Measurements from ENCODE around the gene ETS1.

ETS1 gene

DNA sequence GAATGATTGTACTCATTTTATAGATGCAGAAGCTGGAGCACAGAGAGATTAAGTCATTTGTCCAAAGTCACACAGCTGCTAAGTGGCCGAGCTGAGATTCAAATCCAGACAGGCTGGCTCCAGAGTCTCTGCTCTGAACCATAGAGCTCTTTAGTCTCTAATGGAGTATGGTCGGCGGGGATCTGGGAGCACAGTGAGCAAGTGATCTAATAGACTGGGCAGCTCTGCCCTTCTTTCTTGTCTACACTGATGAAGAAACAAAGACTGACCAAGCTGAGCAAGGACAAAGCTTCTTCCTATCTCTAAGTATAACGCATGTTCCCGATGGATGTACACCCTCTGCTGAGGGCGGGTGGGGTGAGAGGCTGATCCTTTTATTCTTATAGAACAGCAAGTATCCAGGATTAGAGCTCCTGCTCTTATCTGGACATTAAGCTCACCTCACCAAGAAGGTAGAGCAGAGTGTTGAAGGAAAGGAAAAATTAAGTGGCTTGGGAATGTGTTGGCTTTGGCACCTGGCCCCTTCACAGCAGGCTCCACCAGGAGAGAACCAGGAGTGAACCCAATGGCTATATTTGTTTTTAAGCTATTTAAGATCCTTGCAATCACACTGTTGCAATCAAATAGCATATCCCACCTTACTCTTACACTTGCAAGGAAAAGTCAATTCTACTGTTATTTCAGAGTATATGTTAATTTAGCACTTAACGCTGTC lies 68.7 kb downstream of the ETS1 start:
- no peak for DNase-seq (ENCODE audit: low spot score)

DNA sequence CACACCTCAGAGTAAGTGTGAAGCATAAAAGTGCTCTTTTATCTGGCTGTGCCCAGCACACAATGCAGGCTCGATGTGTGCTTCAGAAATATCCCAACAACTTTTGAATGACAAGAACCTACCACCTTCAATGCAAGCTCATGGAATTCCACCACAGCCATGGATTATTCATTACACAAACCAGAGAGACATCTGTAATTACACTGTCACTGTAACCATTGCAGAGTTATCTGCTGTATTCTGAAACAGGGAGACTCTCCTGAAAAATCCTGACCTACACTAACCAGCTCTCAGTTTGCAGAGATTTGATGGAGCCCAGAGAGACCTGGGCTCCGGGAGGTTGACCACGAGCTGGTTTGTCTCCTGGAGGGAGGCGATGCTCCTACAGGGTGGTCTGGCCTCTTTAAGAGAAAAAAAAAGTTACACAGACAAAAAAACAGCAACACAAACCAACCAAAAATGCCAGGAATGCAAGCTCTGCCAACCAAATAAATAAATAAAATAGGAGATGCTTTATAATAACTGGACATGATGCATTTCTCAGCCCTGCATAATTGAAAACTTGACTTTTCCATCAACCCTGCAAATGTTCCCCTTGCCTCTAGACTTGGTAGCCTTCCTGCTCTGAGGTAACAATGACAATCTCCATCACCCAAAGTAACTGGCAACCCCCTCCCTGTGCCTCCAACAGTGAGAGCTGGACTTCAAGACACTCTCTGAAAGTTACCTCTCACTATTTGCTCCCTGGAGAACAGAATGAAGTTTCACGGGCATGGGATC lies 69.7 kb downstream of the ETS1 start:
- DNase-seq (ENCODE audit: low spot score), result no peak

DNA sequence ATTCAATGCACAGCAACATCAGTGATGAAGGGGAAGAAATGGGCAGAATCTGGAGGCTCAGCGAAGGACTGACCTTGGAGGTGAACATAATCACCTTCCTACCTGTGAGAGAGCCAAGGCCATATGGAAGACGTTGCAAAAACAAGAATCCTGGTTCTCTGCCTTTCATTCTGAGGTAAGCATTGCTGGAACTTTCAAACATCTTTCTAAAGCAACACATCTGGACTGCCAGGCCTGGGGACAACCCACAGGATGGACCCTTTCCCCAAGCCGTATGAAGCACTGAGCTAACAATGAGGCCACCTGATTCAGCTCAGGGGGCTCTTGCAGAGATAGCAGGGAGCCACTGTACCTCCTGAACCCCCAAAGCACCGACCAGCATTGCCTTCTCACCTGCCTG lies 70.5 kb downstream of the ETS1 start:
- DNase-seq (ENCODE audit: low spot score), result no peak

DNA sequence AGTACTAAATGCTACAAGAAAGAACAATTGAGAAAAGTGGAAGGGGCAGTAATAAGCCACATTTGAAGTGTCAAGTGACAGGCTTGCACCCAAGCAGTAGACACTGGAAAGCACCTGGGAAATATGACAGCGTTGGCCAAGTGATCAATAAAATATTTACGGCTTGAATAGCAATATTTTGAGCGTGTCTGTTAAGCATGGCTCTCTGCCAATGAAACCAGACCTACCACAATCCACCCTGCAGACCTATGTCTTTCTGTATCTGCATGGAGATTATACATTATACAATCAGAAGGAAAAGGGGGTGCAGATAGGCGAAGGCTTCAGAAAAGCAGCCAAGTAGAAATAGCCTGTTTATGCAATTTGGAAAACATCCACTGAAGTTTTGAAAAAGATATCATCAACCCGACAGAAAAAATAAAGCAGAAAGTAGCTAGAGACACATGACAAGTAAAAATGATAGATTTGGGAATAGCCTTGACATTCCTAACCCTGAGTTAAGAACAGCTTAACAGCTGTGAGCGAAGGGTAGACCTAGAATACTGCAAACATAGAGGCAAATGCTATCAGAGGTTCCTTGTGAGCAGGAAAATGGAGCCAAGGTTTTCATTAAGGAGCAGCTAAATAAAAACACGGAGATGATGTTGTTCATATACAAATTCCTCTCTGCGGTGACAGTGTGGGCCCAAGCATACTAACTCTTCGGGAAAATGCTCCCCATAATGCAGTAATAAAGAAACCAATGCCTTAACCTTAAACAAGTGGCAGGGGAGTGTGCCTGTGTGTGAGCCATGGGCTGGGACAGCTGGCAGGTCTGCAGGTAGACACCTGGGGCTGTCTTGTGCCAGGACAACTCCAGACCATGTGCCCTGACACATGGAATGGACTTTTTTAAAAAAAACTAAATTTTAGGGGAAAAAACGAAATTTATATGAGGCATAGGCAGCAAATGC lies 71.3 kb downstream of the ETS1 start:
- no peak for DNase-seq (ENCODE audit: low spot score)

DNA sequence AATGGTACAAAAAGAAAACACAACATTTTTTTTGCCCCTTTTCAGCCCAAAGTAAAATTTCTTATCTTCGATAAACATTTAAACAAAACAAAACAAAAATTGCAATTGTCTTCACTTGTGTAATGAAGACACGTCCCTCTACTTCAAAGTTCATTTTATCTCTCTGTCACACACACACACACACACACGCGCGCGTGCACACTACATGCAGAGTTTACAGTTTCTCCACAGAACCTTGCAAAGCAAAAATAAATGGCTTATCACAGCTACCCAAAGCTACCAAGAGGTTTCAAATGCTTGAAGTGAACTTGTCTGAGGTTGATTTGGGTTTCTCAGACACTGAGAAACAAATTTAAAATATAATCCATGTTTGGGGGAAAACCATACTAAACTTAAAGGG lies 72.3 kb downstream of the ETS1 start:
- DNase-seq (ENCODE audit: low spot score), result no peak

DNA sequence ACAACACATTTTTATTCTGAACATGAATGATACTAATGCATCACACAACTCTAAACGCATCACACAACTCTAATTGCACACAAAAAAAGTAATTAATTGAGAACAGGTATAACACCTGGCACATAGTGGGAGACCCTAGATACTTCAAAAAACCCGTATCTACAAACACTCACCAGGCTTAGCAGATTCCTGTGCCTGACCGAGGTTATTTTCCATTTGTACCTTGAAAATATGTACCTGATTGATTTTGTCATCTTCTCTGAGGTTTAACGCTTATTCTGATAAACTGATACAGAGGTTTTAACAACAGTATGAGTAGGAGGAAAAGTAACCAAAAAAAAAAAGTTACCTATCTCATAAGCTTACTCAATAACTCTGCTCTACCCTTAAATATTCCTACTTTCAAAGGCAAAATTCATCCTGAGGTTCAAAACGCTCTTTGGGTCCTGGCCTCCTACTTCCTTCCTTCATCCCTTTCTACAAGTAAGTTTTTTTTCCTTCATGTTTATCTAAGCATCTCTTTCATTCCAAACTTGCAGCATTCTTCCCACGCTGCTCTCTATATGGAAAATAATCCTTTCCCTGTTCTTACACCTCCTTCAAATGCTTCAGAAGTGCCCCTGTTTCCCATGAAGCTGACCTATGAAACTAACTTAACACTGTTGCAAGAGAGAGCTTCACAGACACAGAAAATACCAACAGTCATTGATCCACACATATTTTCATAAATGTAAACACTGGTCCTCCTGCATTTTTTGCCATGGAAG lies 73.3 kb downstream of the ETS1 start:
- DNase-seq (ENCODE audit: low spot score), result no peak

DNA sequence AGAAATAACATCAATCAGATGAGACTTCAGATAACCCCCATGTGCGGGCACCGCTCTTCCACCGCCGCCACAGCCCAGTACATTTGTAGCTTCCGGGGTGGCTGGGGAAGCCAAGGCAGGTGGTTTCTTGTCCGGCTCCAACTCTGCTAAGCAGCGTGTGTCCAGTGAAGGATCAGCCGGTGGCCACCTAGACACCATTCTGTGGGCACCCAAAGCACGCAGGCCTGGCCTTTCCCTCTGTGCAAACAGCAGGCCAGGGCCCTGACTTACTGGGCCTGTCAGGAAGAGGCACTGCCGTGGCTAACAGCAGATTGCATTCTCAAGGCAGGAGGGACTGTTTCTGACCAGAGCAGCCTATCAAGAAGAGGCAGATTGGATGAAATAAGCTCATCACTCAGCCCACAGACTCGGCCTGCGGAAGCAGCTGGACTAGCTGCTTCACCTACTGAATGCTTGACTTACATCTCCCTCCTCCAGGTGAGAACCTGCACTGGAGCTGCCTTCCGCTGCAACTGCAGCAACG lies 74.8 kb downstream of the ETS1 start:
- DNase-seq (ENCODE audit: low spot score), result no peak

DNA sequence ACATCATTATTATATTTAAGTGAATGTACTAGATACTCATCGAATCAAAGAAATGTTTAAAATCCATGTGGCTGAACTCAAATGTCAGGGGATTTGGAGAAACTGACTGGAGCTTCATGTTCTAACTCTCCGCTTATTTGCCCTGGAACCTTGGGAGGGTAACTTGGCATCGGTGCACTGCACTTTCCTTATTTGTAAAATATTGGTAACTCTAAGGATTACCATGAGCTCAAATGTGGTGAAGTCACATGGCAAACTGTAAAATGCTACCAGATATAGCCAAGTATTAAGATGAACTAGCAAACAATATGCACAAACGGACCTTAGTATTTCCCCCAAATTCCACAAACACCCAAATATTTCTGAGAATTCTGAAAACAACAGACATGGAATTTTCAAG lies 75.6 kb downstream of the ETS1 start:
- DNase-seq (ENCODE audit: low spot score), result no peak

DNA sequence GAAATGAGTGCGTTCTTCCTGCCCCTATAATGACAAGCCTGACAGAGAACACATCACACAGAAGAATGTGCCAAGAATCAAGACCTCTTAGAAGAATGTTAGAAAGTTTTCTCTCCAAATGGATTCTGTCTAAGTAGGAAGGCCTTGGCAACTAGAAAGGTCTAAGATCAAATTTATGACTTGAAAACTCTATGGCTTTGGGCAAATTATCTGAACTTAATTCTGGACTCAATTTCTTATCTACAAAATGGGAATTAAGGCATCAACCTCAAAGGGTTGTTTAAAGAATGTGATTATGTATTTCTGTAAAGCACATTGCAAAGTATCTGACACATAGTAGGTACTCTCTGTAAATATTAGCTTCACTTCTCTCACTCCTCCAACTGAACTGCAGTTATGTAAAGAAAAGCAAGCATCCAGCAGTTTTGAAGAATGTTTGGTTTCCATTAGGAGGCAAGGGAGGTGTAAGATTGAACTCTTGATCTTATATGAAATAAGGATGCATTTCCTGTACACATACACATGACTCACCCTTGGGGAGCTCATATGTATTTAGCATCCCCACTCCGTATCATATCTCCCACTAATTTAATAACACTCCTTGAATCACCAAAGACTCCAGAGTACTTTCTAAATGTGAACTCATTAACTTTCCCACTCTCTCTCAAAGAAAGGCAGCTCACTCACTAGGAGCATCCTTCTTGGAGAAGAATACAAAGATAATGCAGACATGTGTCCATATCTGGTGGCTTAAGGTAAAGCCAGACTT lies 77.6 kb downstream of the ETS1 start:
- no peak for DNase-seq (ENCODE audit: low spot score)

DNA sequence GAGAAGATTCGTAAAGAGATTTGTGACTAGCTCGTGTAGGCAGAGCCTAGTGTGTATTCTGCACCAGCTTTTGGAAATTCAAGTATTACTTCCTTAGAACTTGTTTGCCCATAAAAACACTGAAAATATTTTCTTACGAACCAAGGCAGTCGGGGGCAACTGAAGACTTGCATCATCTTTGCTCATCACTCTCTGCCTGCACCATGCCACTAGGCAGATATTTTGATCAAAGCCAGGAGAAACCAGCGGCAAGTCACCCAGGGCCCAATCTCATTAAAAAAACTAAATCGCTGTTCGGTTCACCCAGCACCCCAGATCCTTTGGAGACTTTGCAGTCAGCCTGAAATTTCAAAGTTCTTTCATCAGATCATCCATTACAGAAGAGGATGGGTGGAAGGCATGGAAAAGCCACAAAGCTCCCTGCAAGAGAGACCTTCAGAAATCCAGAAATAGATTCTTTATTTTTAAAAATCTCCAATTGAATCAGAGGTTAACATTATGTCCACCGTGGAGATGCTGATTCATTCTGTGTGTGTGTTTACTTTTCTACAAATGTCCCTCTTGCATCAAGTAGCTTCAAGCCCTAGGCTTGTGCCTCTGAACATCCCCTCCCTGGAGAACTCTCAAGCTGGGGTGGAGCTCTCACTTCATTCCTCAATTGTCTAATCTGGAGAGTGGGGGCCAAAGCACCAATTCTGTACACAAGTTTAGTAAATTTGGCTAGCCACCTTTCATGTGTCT lies 78.4 kb downstream of the ETS1 start:
- no peak for DNase-seq (ENCODE audit: low spot score)

DNA sequence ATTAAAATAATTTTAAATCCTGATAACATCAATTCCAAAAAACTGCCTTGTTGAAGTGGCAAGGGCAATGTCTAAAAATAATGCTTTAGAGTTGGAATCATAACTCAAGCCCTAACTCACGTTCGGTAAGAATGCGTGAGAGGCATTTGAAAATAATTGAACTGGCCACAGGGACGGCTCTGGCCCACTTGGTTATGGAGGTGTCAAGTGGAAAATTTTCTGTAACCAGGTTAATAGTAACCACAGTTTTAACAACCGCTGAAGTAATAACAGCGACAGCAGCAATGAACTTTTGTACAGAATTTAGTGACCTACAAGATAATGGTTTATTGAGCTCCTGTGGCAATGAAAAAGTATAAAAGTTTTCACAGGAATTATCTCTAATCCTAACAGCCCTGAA lies 79.4 kb downstream of the ETS1 start:
- DNase-seq (ENCODE audit: low spot score), result no peak

DNA sequence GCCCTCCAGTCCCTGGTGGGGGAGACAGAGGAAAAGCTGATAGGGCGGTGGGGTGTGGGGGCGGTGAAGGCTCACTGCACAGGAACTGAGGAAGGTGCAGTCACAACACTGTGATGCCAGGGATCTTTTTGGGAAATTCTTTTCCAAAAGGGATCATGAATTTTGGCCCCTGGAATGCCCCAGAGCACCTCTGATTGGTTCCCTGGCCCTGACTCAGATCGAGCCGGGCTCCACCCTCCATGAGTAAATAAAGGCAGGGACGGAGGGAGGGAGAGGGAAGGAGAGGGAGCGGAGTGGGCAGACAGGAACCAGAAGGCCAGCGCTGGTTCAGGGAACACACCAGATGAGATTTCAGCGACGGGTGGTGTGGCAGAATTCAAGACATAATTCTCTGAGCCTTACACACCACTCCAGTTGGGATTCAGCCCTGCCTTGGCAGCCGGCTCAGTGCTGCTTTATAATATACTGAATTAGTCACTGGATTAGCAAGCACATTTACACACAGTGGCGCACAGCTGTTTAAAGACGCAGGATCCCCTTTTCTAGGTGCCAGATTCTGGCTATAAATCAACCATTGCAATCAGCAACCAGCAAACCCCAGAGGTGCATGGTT lies 80.3 kb downstream of the ETS1 start:
- no peak for DNase-seq (ENCODE audit: low spot score)

DNA sequence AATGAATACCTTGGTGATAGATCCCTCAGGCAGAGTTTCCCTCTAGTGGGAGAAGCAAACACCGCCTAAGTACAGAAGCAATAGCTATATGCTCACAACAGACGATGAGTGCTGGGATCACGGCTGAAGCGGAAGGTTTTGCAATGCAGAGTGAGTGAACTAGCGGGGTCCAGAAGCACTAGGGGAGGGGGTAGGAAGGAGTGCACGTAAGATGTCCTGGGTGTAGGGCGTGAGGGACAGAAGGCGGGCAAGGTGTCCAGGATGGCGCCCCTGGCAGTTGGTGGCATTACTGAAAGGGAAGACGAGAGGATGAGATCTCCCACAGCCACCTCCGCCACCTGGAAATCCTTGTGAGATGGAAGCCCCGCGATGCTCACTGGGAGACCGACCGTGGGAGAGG lies 81.0 kb downstream of the ETS1 start:
- DNase-seq (ENCODE audit: low spot score), result no peak

DNA sequence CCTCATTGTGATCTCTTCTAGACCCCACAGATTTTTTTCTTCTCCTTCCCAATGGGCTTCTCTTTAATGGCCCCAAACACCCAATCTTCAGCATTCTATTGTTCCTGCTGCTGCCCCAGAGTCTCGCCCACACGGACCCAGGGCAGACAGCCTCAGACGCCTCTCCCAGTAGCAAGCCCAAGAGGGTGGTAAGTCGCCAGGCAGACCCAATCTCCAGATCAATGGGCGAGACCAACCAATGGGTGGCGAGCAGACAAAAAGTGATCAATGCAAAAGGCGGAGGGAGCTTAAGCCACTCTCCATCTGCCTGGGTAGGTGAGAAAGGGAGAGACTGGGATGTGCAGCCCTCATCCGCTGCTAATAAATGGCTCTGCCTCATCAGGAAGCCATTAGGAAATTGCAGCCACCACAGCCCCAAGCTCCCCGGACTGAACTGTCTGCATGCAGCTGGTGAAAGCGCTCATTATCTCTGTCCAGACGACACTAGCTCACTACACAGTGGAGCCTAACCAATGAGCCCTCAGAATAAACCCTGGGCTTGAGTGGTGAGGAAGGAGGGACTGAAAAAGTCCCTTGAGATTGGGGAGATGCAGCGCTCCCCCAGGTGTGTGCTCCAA lies 81.8 kb downstream of the ETS1 start:
- DNase-seq (ENCODE audit: low spot score), result no peak

DNA sequence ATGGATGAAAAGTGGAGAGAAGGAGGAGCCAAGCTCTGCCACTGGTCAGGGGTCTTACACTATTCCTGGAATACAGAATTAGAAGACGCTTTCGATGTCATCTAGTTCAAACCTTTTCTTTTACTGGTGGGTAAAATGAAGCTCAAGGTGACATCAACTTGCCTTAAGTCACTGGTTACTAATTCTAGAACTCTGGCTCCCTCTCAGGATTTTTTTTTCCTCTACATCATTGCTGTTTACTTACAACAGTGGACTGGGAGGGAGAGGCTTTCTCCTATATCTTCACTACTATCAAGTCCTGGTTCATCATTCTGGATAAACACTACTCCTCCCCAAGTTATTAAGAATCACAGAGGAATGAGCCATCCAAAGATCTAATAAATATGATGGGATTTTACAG lies 82.9 kb downstream of the ETS1 start:
- no peak for DNase-seq (ENCODE audit: low spot score)

DNA sequence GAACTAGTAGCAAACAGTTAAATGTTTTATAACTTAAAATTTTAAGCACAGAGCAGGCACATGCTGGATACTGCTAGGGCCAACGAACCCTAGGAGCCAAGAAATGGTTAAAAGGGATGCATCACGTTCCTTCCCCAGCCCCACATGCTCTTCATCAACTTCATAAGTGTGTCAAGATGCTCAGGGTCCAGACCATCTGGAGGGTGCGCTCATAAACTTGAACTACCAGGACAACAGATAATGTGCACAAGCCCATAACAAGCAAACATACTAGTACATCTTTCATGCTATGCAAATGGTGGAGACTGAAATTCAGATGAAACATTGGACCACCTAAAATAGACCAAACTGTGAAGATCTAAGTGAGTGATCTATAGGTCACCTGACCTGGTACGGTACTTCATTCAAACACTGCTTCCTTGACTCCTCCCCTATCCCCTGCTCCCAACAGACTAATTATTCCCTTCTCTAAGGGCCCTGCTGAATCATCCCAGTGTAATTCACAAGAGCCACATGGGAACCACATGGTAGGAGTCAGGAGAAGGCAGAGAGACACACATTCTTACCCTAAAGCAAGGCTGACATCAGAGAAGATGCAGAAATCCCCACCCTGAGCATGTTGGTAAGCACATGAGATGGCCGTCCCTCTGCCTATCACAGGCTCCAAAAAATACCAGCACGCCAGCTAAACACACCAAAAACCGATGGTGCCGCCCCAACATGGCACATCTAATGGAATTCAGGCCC lies 83.9 kb downstream of the ETS1 start:
- DNase-seq (ENCODE audit: low spot score), result no peak

DNA sequence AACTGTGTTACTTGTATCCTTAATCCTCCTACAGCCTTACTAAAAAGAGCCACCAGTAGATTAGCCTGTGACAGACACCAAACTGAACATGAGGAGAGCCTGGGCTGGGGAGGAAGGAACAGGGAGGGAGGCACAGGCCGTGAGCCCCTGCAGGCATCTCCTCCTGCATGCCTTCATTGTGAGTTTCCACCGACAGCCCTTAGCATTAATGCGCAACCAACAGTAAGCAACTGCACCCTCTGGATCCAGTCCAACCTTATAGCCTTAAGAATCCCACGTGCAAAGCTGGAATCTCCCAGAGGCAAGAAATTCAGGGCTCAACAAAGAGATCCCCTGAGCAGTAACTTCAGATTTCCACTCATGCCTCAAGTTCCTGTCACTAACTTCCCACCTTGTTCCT lies 84.6 kb downstream of the ETS1 start:
- DNase-seq (ENCODE audit: low spot score), result no peak
